ENCODE data around the gene NLGN2. TPM values are rescaled to one million over a fixed set of nuclear protein-coding genes. Genes with fewer than 3 reads are reported as not detected.

NLGN2 gene
- total and polyA plus RNA-seq, 2 of the 8 experiments (the other 6 are each of a cell fraction or from before 2014, with no cell fraction given): 21.2 to 62.8 TPM

- Histone ChIP-seq H2BK12ac (ENCODE audit: low read depth, low read length) (no peak overlapping the region), H2AFZ (ENCODE audit: low read length) (no peak overlapping the region), H4K91ac (replicated peaks; ENCODE audit: insufficient read length, low read length) (no peak overlapping the region), H4K8ac (ENCODE audit: extremely low read depth, insufficient read depth, low read length) (peak overlapping the region; percentile 60; the same call in 1 of the 2 replicates), H3K4me1 (replicated peaks in 1 of 4; ENCODE audit: control insufficient read depth in 3 of 4, insufficient read depth in 4 of 4, low read length in 3 of 4) (peaks cover 0 to 15% (median 6%) of the 10 kb centered on the region in 4 experiments; a peak in 5 of 7 replicates), H4K5ac (ENCODE audit: insufficient read length, low read depth, low read length) (no peak overlapping the region), H3K4me2 (ENCODE audit: insufficient read depth in 1 of 2, low read depth in 2 of 2, low read length in 2 of 2) (no peak overlapping the region), H3K27me3 (replicated peaks in 1 of 4; ENCODE audit: control insufficient read depth in 3 of 4, extremely low read depth in 1 of 4, insufficient read depth in 3 of 4, low read length in 3 of 4) (no peaks in the 10 kb centered on the region), H3K14ac (ENCODE audit: insufficient read length) (no peak overlapping the region), H3K18ac (ENCODE audit: extremely low read depth, low read length) (no peak overlapping the region), H2BK15ac (ENCODE audit: low read length) (no peak overlapping the region), H3K27ac (ENCODE audit: low read depth, low read length) (no peak overlapping the region), H4K20me1 (replicated peaks in 1 of 2; ENCODE audit: control insufficient read depth in 1 of 2, insufficient read depth in 2 of 2, low read length in 2 of 2) (peaks cover 2 to 5% of the 10 kb centered on the region in 2 experiments), H3K23ac (ENCODE audit: insufficient read length) (no peak overlapping the region), H3K79me1 (ENCODE audit: low read depth, low read length) (no peaks in the 10 kb centered on the region), H3K4me3 (ENCODE audit: extremely low read depth in 1 of 4, insufficient read depth in 2 of 4, low read depth in 3 of 4, low read length in 4 of 4) (no peak overlapping the region), H3K79me2 (ENCODE audit: control insufficient read depth in 1 of 2, insufficient read depth in 2 of 2, low read length in 2 of 2) (no peaks in the 10 kb centered on the region), H2AK5ac (ENCODE audit: low read depth, low read length) (no peak overlapping the region), H3K4ac (replicated peaks; ENCODE audit: insufficient read length, low read depth, low read length) (no peak overlapping the region), H2BK20ac (ENCODE audit: low read length) (no peak overlapping the region), H3K36me3 (ENCODE audit: control insufficient read depth in 2 of 4, insufficient read depth in 4 of 4, low read length in 3 of 4) (peaks cover 0 to 25% (median 9%) of the 10 kb centered on the region in 4 experiments; a peak in 6 of 8 replicates), H2BK120ac (replicated peaks; ENCODE audit: low read depth, low read length) (no peak overlapping the region), H2BK5ac (ENCODE audit: low read depth, low read length) (no peak overlapping the region), H3K23me2 (ENCODE audit: low read depth, low read length) (peaks cover 2% of the 10 kb centered on the region; the same call in 1 of the 2 replicates), H3K9ac (replicated peaks in 1 of 4; ENCODE audit: extremely low read depth in 1 of 4, low read depth in 3 of 4, low read length in 3 of 4) (no peak overlapping the region), H3K9me3 (ENCODE audit: insufficient read depth in 2 of 2, low read depth in 1 of 2, low read length in 1 of 2) (no peaks in the 10 kb centered on the region), H3K56ac (replicated peaks; ENCODE audit: insufficient read length, low read depth, low read length) (no peak overlapping the region)
- CTCF ChIA-PET (ENCODE audit: partially characterized antibody): interaction anchor here (1.0 to 1.4 kb wide), 2 partner anchors 38 to 144 kb away, joined by 3 to 5 read pairs; partner anchors contain the start of gene SENP3
- no peak for DNase-seq (ENCODE audit: low read depth in 1 of 2, low spot score in 2 of 2)
- WGBS, 2 experiments (ENCODE audit: extremely low coverage in 1 of 2, insufficient coverage in 1 of 2, insufficient read length in 1 of 2, insufficient replicate concordance in 2 of 2, low coverage in 1 of 2, low lambda C conversion rate in 2 of 2, missing lambda C conversion rate in 1 of 2): 93% methylated on average over 34 of the region's 54 CpGs; no CpG with 5 or more reads in 1 of the 2 experiments
- POLR2A ChIA-PET (ENCODE audit: partially characterized antibody): interaction anchor here (1.1 to 2.8 kb wide), 6 partner anchors 8 to 133 kb away, joined by 3 to 14 read pairs (median 4); partner anchors contain the start of genes NLGN2, SPEM2 and TMEM102
- FAIRE-seq: no peak
- TF ChIP-seq TAF7 (optimal IDR thresholded peaks at IDR 0.05; ENCODE audit: borderline replicate concordance, low read depth, low read length) (no peak), RXRA (IDR thresholded peaks at IDR 0.05; ENCODE audit: insufficient read depth, low read depth, low read length) (no peak), TEAD4 (IDR thresholded peaks at IDR 0.05; ENCODE audit: low read depth, low read length) (no peak), CREB1 (IDR thresholded peaks at IDR 0.05) (no peak), RNF2 (IDR thresholded peaks at IDR 0.05; ENCODE audit: borderline replicate concordance, low read depth, low read length, missing control alignments, poor library complexity, severe bottlenecking) (no peak), JUN (IDR thresholded peaks at IDR 0.05; ENCODE audit: low read depth, low read length) (no peak), CBX5 (IDR thresholded peaks at IDR 0.05; ENCODE audit: low read depth, low read length) (no peak), SRF (IDR thresholded peaks at IDR 0.05; ENCODE audit: low read depth, low read length) (no peak), KDM1A (IDR thresholded peaks at IDR 0.05; ENCODE audit: borderline replicate concordance, low read length) (no peak), EZH2 (IDR thresholded peaks at IDR 0.05; ENCODE audit: low read depth, low read length, severe bottlenecking) (no peak), TAF1 (IDR thresholded peaks at IDR 0.05; ENCODE audit: low read depth, low read length) (no peak)
Measured at GRCh38 chr17:7417056-7417655, 9.5 kb downstream of the NLGN2 start.
